Activated CD8-positive, alpha-beta memory T cell treated with anti-CD3 and anti-CD28 coated beads, Interleukin-2, amount 50 U/mL, for 24 hours (primary cell): ENCODE measurements around the gene TAS2R14.

Experiments used
- DNase-seq: peaks from one replicate; pipeline ENCODE4 v3.0.0-alpha.2; 2020; ENCODE audit errors: extremely low read depth

Gene TAS2R14, protein sequence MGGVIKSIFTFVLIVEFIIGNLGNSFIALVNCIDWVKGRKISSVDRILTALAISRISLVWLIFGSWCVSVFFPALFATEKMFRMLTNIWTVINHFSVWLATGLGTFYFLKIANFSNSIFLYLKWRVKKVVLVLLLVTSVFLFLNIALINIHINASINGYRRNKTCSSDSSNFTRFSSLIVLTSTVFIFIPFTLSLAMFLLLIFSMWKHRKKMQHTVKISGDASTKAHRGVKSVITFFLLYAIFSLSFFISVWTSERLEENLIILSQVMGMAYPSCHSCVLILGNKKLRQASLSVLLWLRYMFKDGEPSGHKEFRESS

GRCh38 chr12:10939163-10939562 is at the start of gene TAS2R14:
Gene TAS2R14, minus strand, starts transcription at chr12:10939263. Its CDS starts 56 bp downstream, at chr12:10939207.
- no peak for DNase-seq

GRCh38 chr12:10986812-10987211 is 47.7 kb upstream of the TAS2R14 start, which contains the start of gene TAS2R50:
Gene TAS2R50, minus strand, starts transcription at chr12:10986912. Its CDS starts 52 bp downstream, at chr12:10986860.
- DNase-seq = no peak

GRCh38 chr12:10982244-10982643 is 43.2 kb upstream of the TAS2R14 start:
- no peak for DNase-seq

DNA sequence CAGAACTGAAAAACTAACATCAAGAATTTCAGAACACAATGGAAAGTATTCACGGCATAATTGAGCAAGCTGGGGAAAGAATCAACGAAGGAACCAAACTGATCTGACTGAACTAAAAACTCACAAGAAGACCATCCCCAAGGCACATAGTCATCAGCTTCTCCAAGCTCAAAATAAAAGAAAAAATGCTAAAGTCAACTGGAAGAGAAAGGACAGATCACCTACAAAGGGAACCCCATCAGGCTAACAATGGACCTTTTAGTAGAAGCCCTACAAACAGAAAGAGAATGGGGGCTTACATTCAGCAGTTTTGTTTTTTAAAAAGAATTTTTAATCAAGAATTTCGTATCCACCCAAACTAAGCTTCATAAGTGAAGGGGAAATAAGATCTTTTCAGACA is 35.9 kb upstream of the TAS2R14 start:
- DNase-seq = no peak

- DNase-seq = no peak
These were observed 29.8 kb upstream of the TAS2R14 start for GRCh38 chr12:10968765-10969456.

DNA sequence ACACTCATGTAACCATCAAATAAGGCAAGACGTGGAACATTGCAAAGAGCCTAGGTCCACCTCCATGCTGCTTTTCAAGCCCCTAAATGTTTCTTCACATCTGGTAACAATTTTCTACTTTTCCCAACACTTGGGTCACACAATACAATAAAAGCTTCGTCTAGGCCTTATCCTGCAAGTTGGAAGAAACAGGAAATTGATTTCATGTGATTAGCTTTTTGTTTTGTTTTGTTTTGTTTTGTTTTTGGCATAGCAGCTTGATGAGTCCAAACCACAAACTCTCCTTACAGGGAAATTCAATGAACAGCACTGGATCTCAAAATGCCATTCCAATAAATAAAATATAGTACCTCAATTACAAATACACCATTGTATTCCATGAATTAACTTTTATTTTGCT is 28.3 kb upstream of the TAS2R14 start:
- DNase-seq = no peak

DNA sequence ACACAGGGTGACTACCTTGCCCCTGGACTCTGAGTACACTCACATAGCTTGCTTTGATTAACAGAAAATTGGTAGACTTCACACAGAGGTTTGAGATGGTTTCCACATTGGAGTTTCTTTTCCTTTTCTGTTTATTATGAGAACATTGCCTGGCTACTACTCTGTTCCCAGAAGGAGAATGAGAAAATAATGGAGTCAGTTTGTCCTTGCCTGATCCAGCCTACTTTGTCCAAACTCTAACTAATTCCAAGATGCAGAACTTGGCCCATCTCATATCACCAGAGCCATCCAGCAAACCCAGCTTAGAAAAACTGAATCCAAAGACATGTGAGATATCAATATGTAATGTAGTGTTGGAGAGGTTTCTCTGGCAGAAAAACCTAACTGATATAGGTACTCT is 27.3 kb upstream of the TAS2R14 start:
- DNase-seq = no peak

- DNase-seq = no peak
These were observed 26.4 kb upstream of the TAS2R14 start for GRCh38 chr12:10965476-10965875.

DNA sequence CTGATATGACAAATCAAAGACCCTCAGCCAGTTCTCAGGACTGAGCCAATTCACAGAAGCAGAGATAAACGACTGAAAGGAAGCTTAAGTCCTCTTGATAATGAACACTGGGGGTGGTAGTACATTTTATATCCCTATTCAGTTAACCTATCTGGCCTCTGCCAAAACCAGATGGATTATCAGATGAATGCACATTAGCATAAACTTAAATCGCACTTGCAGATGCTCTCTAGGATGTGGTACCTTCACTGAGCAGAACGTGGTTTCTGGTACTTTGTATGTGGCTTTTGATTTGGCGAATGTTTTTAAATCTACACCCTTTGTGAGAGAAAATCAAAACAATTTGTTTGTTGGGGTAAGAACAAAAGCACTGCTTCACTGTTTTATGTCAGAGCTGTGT is 21.1 kb upstream of the TAS2R14 start:
- DNase-seq = no peak

- DNase-seq = no peak
These were observed 20.7 kb upstream of the TAS2R14 start for GRCh38 chr12:10959804-10960203.

GRCh38 chr12:10957741-10958140 is 18.7 kb upstream of the TAS2R14 start:
- no peak for DNase-seq

GRCh38 chr12:10956085-10956484 is 17.0 kb upstream of the TAS2R14 start:
- DNase-seq = no peak

DNA sequence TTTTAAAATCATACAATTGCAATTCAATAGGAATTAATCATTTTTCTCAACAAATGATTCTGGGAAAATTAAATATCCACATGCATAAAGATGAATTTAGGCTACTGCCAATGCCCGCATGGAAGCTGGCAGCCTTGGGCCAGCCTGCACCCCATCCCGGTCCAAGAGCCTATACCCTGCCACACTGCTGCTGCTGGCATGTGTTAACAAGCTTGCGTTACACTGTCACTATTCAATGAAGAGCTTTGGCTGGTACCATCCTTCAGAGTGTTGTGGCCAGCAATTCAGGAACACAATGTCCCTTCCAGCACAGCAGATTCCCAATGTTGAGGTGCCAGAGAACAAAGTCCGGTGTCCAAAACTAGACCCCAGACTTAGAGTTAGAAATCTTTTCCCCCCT is 13.6 kb upstream of the TAS2R14 start:
- DNase-seq = no peak

- no peak for DNase-seq
These were observed 4.1 kb upstream of the TAS2R14 start for GRCh38 chr12:10943167-10943566.

GRCh38 chr12:10941916-10942607 is 3.0 kb upstream of the TAS2R14 start:
- DNase-seq = no peak

GRCh38 chr12:10941369-10941768 is 2.3 kb upstream of the TAS2R14 start:
- no peak for DNase-seq

DNA sequence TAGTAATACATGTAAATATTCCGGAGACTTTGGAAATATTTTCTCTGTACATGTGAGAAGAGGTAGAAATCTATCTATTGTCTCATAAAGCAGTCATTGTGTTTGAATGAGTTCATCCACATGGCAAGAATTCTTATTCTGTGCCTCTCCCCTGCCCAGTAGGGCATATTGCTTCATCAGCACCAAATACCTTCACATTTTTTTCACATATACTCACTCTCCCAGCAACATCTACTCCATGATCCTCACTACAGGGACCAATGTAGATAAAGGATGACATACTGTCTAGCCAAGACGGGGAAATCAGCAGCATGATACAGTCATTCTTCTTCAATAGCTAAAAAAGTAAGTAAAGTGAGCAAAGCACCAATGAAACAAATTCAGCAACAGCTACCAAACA is 1.3 kb upstream of the TAS2R14 start:
- no peak for DNase-seq

DNA sequence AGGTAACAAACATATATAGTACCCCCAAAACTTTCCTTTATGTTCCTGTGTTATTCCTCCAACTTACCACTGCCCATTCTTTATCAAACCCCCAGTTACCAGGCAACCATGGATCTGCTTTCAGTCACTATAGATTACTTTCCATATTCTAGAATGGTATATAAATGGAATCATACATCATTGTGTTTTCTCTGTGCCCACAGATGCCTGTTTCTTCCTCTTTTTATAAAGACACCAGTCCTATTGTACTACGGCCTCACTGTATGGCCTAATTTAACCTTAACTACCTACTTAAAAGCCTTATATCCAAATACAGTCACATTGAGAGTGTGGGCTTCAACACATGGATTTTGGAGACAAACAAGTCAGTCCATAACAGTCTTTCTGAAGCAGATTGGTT is 2.6 kb downstream of the TAS2R14 start:
- no peak for DNase-seq

DNA sequence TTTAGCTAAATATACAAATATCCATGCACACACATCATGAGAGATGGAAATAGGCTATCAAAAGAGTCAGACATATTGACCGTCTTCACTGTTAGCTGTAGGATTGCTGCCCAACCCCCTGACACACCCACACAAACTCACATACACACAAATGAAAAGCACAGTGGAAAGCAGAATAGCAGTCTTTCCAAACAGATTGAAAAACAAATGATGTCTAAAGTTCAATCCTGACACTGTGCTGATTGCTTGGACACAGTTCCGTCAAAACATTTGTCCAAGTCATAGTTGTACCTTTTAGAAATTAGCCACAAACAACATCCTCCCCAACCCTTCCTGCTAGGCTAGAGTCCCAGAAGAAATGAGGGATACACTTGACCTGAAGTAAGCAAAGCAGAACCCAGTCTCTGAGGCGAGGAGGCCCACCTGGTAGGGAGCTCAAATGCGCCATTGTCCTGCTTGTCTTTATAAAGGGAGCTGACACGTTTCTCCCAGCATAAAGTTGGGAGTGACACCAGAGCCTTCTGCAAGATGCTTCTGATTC is 10.2 kb downstream of the TAS2R14 start, which contains the start of gene PRH2:
PRH2 (plus strand) TSS at position 491 of the 541 bp plus-strand sequence; CDS start at position 529, 38 bp downstream.
- no peak for DNase-seq

- DNase-seq = no peak
These were observed 12.8 kb downstream of the TAS2R14 start for GRCh38 chr12:10926269-10926668.

DNA sequence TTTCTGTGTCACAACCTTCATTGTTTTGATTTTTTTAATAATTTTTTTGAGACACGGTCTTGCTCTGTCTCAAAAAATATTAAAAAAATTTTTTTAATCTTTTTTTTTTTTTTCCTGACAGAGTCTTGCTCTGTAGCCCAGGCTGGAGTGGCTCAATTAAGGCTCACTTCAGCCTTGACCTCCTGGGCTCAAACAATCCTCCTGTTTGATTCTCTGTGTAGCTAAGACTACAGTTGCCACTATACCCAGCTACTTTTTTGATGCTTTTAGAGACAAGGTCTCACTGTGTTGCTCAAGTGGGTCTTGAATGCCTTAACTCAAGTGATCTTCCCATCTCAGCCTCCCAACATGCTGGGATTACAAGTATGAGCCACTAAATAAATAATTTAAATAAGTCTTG is 19.3 kb downstream of the TAS2R14 start:
- no peak for DNase-seq

DNA sequence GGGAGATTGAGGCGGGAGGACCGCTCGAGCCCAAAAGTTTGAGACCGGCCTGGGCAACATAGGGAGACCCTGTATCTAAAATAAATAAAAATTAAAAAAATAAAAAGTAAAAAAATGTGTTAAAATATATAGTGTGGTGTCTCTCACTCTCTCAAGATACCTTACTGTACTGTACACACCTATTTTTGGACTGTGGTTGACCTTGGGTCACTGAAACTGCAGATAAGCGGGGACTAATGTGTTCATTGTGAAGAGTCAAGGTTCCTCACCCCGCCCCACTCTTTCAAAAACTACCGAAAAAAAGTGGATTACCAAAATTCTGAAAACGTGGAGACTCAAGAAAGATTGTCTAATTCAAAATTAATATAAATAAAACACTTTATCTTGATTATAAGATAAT is 28.7 kb downstream of the TAS2R14 start:
- no peak for DNase-seq
